ENCODE data around the gene RPGRIP1L. TPM values are rescaled to one million over a fixed set of nuclear protein-coding genes. Genes with fewer than 3 reads are reported as not detected.

The RPGRIP1L gene
- total and polyA plus RNA-seq, 2 donors (not counting 1 experiment from before 2014, with no cell fraction given): 1.0 to 7.1 TPM

- Histone ChIP-seq H2AFZ (ENCODE audit: insufficient read depth, low read depth, low read length, poor library complexity, severe bottlenecking) (no peak overlapping the region), H3K79me2 (ENCODE audit: control insufficient read depth, insufficient read depth, low read length) (no peaks in the 10 kb centered on the region), H3K9ac (ENCODE audit: low read length) (no peak overlapping the region), H3K4me2 (replicated peaks; ENCODE audit: low read depth, low read length, poor library complexity, severe bottlenecking) (no peak overlapping the region), H3K4me3 (ENCODE audit: control extremely low read depth in 1 of 5, extremely low read depth in 1 of 5, insufficient read depth in 1 of 5, low read depth in 2 of 5, low read length in 4 of 5) (no peak overlapping the region), H4K20me1 (ENCODE audit: control insufficient read depth, insufficient read depth, low read length, poor library complexity, severe bottlenecking) (no peaks in the 10 kb centered on the region), H3K27ac (ENCODE audit: low read length in 2 of 2) (no peak overlapping the region), H3K27me3 (replicated peaks in 1 of 4; ENCODE audit: control extremely low read depth in 1 of 4, control insufficient read depth in 3 of 4, insufficient read depth in 4 of 4, low read length in 3 of 4) (no peaks in the 10 kb centered on the region), H3K36me3 (replicated peaks in 1 of 2; ENCODE audit: control extremely low read depth in 1 of 2, control insufficient read depth in 1 of 2, extremely low read depth in 1 of 2, insufficient read depth in 2 of 2, low read length in 1 of 2) (no peaks in the 10 kb centered on the region), H3K4me1 (ENCODE audit: control insufficient read depth in 2 of 2, insufficient read depth in 2 of 2, low read length in 2 of 2) (no peaks in the 10 kb centered on the region), H3K9me3 (ENCODE audit: control extremely low read depth in 1 of 3, control insufficient read depth in 2 of 3, insufficient read depth in 1 of 3, low read length in 2 of 3) (peaks cover 2 to 12% (median 9%) of the 10 kb centered on the region in 3 donors)
- intact Hi-C loops (cut with micrococcal nuclease): no loop called here
- Mint-ChIP-seq H3K27me3 (no peaks in the 10 kb centered on the region), H3K27ac (no peak overlapping the region), H3K4me3 (no peak overlapping the region), H3K4me1 (no peaks in the 10 kb centered on the region), H3K9me3 (ENCODE audit: insufficient read depth) (peaks cover 4% of the 10 kb centered on the region)
- DNase-seq (no peak), ATAC-seq (ENCODE audit: low read depth) (no peak)
- 96% methylated on average over 4 of the region's 5 CpGs for WGBS (ENCODE audit: insufficient coverage)
- TF ChIP-seq CTCF (IDR thresholded peaks at IDR 0.05) (no peak), EZH2 (IDR thresholded peaks at IDR 0.05; ENCODE audit: borderline replicate concordance, insufficient read depth, low read depth, low read length, poor library complexity, severe bottlenecking) (no peak)
- CTCF ChIA-PET: no interaction called here
- POLR2A ChIA-PET: no interaction called here
Measured at GRCh38 chr16:53642094-53642493, 61.6 kb downstream of the RPGRIP1L start.

- intact Hi-C loops (cut with micrococcal nuclease): no loop called here
- Histone ChIP-seq H3K9ac (ENCODE audit: low read length) (no peak overlapping the region), H4K20me1 (ENCODE audit: control insufficient read depth, insufficient read depth, low read length, poor library complexity, severe bottlenecking) (no peaks in the 10 kb centered on the region), H3K27ac (ENCODE audit: low read length in 2 of 2) (no peak overlapping the region), H3K9me3 (ENCODE audit: control extremely low read depth in 1 of 3, control insufficient read depth in 2 of 3, insufficient read depth in 1 of 3, low read length in 2 of 3) (no peaks in the 10 kb centered on the region), H3K27me3 (replicated peaks in 1 of 4; ENCODE audit: control extremely low read depth in 1 of 4, control insufficient read depth in 3 of 4, insufficient read depth in 4 of 4, low read length in 3 of 4) (no peaks in the 10 kb centered on the region), H3K4me2 (replicated peaks; ENCODE audit: low read depth, low read length, poor library complexity, severe bottlenecking) (no peak overlapping the region), H2AFZ (ENCODE audit: insufficient read depth, low read depth, low read length, poor library complexity, severe bottlenecking) (no peak overlapping the region), H3K36me3 (replicated peaks in 1 of 2; ENCODE audit: control extremely low read depth in 1 of 2, control insufficient read depth in 1 of 2, extremely low read depth in 1 of 2, insufficient read depth in 2 of 2, low read length in 1 of 2) (no peaks in the 10 kb centered on the region), H3K4me3 (ENCODE audit: control extremely low read depth in 1 of 5, extremely low read depth in 1 of 5, insufficient read depth in 1 of 5, low read depth in 2 of 5, low read length in 4 of 5) (no peak overlapping the region), H3K4me1 (ENCODE audit: control insufficient read depth in 2 of 2, insufficient read depth in 2 of 2, low read length in 2 of 2) (no peaks in the 10 kb centered on the region), H3K79me2 (ENCODE audit: control insufficient read depth, insufficient read depth, low read length) (no peaks in the 10 kb centered on the region)
- CTCF ChIA-PET: no interaction called here
- no peak for ATAC-seq (ENCODE audit: low read depth)
- H3K4me3 Mint-ChIP-seq: no peak overlapping the region
- DNase-seq: no peak
- no peaks in the 10 kb centered on the region for H3K9me3 Mint-ChIP-seq (ENCODE audit: insufficient read depth)
- TF ChIP-seq EZH2 (IDR thresholded peaks at IDR 0.05; ENCODE audit: borderline replicate concordance, insufficient read depth, low read depth, low read length, poor library complexity, severe bottlenecking) (no peak), CTCF (IDR thresholded peaks at IDR 0.05) (no peak)
- no peak overlapping the region for H3K27ac Mint-ChIP-seq
- no peaks in the 10 kb centered on the region for H3K27me3 Mint-ChIP-seq
- no peaks in the 10 kb centered on the region for H3K4me1 Mint-ChIP-seq
- POLR2A ChIA-PET: no interaction called here
- WGBS (ENCODE audit: insufficient coverage): 88% methylated on average over 1 of the region's 2 CpGs
Measured at GRCh38 chr16:53636978-53637377, 66.7 kb downstream of the RPGRIP1L start.
